Tibial nerve (tissue), 4 donors: ENCODE data around the gene LARP1.

Experiments
- CTCF ChIP-seq, 5 experiments: fragments of 200-600 bp in 3 of 5; fragments of 450-650 bp in 2 of 5; sonication (generic) in 3 of 5; IDR thresholded peaks; one replicate each; pipeline ENCODE4 v1.5.1; 2016 to 2019; ENCODE audit warnings: antibody characterized with exemption in 5 of 5, mild to moderate bottlenecking in 3 of 5, moderate library complexity in 2 of 5
- EP300 ChIP-seq, 2 donors: sonication (generic); formaldehyde crosslinking; IDR thresholded peaks; one replicate each; pipeline ENCODE4 v1.6.1; 2017; ENCODE audit warnings: antibody characterized with exemption in 2 of 2, mild to moderate bottlenecking in 1 of 2
- POLR2A ChIP-seq, 2 donors: fragments of 450-650 bp; IDR thresholded peaks; one replicate each; pipeline ENCODE4 v1.6.1; 2017; ENCODE audit warnings: antibody characterized with exemption in 2 of 2, mild to moderate bottlenecking in 2 of 2, moderate library complexity in 2 of 2

- no peak for TF ChIP-seq CTCF (IDR thresholded peaks at IDR 0.05)
- TF ChIP-seq EP300 (IDR thresholded peaks at IDR 0.05) = no peak
- TF ChIP-seq POLR2A (IDR thresholded peaks at IDR 0.05) = no peak
These were observed 76.3 kb downstream of the LARP1 start for GRCh38 chr5:154831451-154831850.
